Smooth muscle cell (in vitro differentiated cells): ENCODE measurements around the gene ITK. TPM values are rescaled to one million over a fixed set of nuclear protein-coding genes. Genes with fewer than 3 reads are reported as not detected.

Source experiments
- DNase-seq: peaks from one replicate; lab custom pipeline; 2025; ENCODE audit not compliant: unreplicated experiment; lab: John Stamatoyannopoulos, UW
- H2AFZ ChIP-seq: fragments of 200-600 bp; sonication (generic); 2 replicates; pipeline ENCODE4 v1.6.0; 2016; ENCODE audit warnings: antibody characterized with exemption, low read depth, mild to moderate bottlenecking
- H3F3A ChIP-seq: fragments of 200-600 bp; sonication (generic); 2 replicates; pipeline ENCODE4 v1.6.0; 2017; ENCODE audit warnings: antibody characterized with exemption, low read depth
- H3K27ac ChIP-seq: fragments of 200-600 bp; sonication (generic); 2 replicates; pipeline ENCODE4 v1.5.1; 2016; ENCODE audit warnings: low read depth, mild to moderate bottlenecking
- H3K27me3 ChIP-seq: fragments of 200-600 bp; sonication (generic); 2 replicates; pipeline ENCODE4 v1.6.1; 2016; ENCODE audit warnings: low read depth, mild to moderate bottlenecking
- H3K36me3 ChIP-seq: fragments of 200-600 bp; sonication (generic); 2 replicates; pipeline ENCODE4 v1.5.1; 2016; ENCODE audit warnings: low read depth
- H3K4me1 ChIP-seq: fragments of 200-600 bp; sonication (generic); 2 replicates; pipeline ENCODE4 v1.5.1; 2016; ENCODE audit warnings: low read depth
- H3K4me2 ChIP-seq: fragments of 200-600 bp; sonication (generic); 2 replicates; pipeline ENCODE4 v1.6.0; 2016; ENCODE audit warnings: mild to moderate bottlenecking
- H3K4me3 ChIP-seq: fragments of 200-600 bp; sonication (generic); 2 replicates; pipeline ENCODE4 v1.5.1; 2016; ENCODE audit warnings: mild to moderate bottlenecking
- H3K79me2 ChIP-seq: fragments of 200-600 bp; sonication (generic); 2 replicates; pipeline ENCODE4 v1.6.0; 2016; ENCODE audit warnings: low read depth, mild to moderate bottlenecking
- H3K9ac ChIP-seq: fragments of 200-600 bp; sonication (generic); 2 replicates; pipeline ENCODE4 v1.6.0; 2016; ENCODE audit warnings: low read depth
- H3K9me3 ChIP-seq: fragments of 200-600 bp; sonication (generic); replicated peaks from 2 replicates; pipeline ENCODE4 v1.5.1; 2016; ENCODE audit warnings: low read depth
- H4K20me1 ChIP-seq: fragments of 200-600 bp; sonication (generic); 2 replicates; pipeline ENCODE4 v1.6.0; 2016; ENCODE audit warnings: low read depth
- WGBS: methylation state at CpG from one replicate; pipeline ENCODE4 v1.1.7; 2016; ENCODE audit warnings: low lambda C conversion rate; 5-methylcytosine and 5-hydroxymethylcytosine counted together
- polyA plus RNA-seq: library from polyadenylated mRNA; unstranded; fragments of >200 nt; fragmentation: Nextera tagmentation; extraction: Ambion mirVana; gene quantifications from 2 replicates; pipeline ENCODE4 v1.2.1, GENCODE V29; 2016
- total RNA-seq: library from RNA; depleted of rRNA; stranded (reverse); fragments of >200 nt; gene quantifications from 2 replicates; pipeline ENCODE4 v1.2.3, GENCODE V29; 2014
- TF ChIP-seq, protein P1 (sequence below): fragments of 200-600 bp; sonication (generic); IDR thresholded peaks from 2 replicates; pipeline ENCODE4 v1.5.1; 2017; ENCODE audit warnings: borderline replicate concordance, mild to moderate bottlenecking, antibody characterized with exemption; ENCODE audit not compliant: insufficient read depth, poor library complexity, severe bottlenecking

ITK gene
- total and polyA plus RNA-seq, 2 experiments from 2014 or later: 0.97 to 1.8 TPM

DNA sequence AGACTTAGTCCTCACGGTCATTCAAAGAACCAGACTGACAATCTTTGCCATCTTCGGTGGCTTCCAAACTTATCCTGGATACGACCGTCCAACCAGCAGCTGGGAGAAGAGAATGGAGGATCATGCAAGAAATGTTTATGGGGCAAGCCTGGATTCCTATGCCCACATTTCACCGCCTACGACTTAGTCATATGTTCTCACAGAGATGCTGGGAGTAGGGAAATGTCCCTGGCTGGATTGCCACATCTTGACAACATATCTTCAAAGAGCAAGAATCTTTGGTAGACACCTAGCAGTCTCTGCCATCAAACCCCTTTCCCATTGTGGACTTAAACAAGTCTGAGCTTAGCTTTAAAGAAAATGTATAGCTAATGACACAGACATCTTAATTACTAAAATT is 42.9 kb upstream of the ITK start:
- no peaks in the 10 kb centered on the region for H3K27me3 ChIP-seq
- 79% methylated on average over 6 of the region's 6 CpGs for WGBS
- H2AFZ ChIP-seq: no peak overlapping the region
- H3K9ac ChIP-seq: no peak overlapping the region
- no peak overlapping the region for H3K27ac ChIP-seq
- TF ChIP-seq, protein P1, sequence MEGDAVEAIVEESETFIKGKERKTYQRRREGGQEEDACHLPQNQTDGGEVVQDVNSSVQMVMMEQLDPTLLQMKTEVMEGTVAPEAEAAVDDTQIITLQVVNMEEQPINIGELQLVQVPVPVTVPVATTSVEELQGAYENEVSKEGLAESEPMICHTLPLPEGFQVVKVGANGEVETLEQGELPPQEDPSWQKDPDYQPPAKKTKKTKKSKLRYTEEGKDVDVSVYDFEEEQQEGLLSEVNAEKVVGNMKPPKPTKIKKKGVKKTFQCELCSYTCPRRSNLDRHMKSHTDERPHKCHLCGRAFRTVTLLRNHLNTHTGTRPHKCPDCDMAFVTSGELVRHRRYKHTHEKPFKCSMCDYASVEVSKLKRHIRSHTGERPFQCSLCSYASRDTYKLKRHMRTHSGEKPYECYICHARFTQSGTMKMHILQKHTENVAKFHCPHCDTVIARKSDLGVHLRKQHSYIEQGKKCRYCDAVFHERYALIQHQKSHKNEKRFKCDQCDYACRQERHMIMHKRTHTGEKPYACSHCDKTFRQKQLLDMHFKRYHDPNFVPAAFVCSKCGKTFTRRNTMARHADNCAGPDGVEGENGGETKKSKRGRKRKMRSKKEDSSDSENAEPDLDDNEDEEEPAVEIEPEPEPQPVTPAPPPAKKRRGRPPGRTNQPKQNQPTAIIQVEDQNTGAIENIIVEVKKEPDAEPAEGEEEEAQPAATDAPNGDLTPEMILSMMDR: no peak
- H3K4me2 ChIP-seq: no peak overlapping the region
- H3K79me2 ChIP-seq: peaks cover 14% of the 10 kb centered on the region
- DNase-seq: no peak
- peaks cover 13% of the 10 kb centered on the region for H4K20me1 ChIP-seq
- no peak overlapping the region for H3K4me3 ChIP-seq
- no peaks in the 10 kb centered on the region for H3K9me3 ChIP-seq
- no peaks in the 10 kb centered on the region for H3F3A ChIP-seq
- H3K36me3 ChIP-seq: no peaks in the 10 kb centered on the region
- peaks cover 6% of the 10 kb centered on the region for H3K4me1 ChIP-seq

DNA sequence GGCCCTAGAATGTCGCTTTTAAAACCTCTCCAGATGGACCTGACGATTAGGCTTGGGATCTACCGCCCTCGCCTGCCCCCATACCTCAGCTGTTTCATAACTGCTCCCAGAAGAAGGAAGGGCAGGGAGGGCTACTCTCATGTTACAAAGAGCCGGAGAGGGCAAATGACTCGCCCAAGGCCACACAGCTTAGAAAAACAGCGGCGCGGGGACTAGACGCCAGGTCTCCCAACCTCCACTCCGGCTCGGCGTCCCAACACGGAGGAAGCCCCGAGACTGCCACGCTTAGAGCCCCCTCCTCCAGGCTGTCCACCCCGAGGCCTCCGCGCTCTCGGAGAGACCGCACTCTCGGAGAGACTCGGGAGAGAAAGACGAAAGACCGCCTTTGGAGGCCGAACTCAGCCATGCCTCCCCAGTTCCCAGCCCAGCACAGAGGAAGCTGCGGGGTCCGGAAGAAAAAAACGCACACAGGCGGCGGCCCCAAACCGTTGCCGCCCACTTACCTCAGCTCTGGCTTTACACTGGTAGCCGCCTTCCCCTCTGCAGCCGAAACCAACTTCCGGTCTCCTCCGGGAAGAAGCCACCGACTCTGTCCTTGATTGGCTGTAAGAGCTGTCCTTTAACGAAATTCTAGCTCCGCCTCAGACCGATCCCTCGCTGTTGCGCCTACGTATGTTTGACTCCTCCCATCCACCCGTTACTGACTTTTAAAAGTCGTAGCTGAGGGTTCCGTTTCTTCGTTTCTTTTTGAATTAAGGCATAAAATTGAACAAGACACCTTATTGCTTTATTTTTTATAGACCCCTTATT is 38.1 kb upstream of the ITK start, which contains the start of gene MED7:
MED7 (minus strand) TSS at position 549 of the 810 bp plus-strand sequence. CDS start 3,434 bp downstream, outside the sequence.
- H3K4me2 ChIP-seq: peak within 1 kb of the TSS; percentile 96
- peaks cover 6% of the 10 kb centered on the region for H3K4me1 ChIP-seq
- peak; percentile 36 for DNase-seq
- peak within 1 kb of the TSS; percentile 93 for H3K9ac ChIP-seq
- H3K27ac ChIP-seq: peak within 1 kb of the TSS; percentile 77
- H3K9me3 ChIP-seq: no peaks in the 10 kb centered on the region
- H3K79me2 ChIP-seq: peaks cover 14% of the 10 kb centered on the region
- TF ChIP-seq, protein P1: no peak
- peak within 1 kb of the TSS; percentile 85 for H2AFZ ChIP-seq
- H3K36me3 ChIP-seq: no peaks in the 10 kb centered on the region
- under 1% methylated on average over 46 of the region's 48 CpGs for WGBS
- no peaks in the 10 kb centered on the region for H4K20me1 ChIP-seq
- H3K4me3 ChIP-seq: peak within 1 kb of the TSS; percentile 95
- no peaks in the 10 kb centered on the region for H3F3A ChIP-seq
- H3K27me3 ChIP-seq: no peaks in the 10 kb centered on the region

DNA sequence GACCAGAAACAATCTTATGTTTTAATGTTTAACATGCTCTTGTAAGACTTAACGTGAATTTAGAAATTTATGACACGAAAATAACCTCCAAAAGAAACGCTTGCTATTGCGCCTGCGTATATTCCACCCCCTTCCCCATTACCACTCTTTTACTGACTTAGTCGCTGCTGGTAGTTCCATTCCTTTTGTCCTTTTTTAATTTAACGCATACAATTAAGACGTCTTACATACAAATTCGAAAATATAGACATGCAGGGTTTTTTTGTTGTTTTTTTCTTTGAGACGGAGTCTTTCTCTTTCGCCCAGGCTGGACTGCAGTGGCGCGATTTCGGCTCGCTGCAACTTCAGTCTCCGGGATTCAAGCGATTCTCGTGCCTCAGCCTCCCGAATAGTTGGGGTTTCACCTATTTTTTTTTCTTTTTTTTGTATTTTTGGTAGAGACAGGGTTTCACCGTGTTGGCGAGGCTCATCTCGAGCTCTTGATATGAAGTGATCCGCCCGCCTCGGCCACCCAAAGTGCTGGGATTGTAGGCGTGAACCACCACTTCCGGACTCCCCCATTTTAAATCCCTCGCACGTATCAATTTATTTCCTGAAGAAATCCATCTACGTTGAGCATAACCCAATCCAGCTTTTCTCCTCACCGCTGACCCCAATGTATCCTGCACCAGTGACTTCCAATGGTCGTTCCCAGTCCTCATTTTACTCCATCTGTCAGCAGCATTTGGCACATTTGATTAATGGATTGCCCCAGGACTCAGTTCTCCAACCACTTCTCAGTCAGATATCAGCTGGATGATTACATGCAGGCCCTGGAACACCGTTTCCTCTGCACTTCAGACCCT is 37.3 kb upstream of the ITK start:
- no peaks in the 10 kb centered on the region for H3K9me3 ChIP-seq
- H2AFZ ChIP-seq: peak overlapping the region; percentile 85
- no peak for DNase-seq
- H3F3A ChIP-seq: no peaks in the 10 kb centered on the region
- WGBS: 52% methylated on average over 33 of the region's 33 CpGs
- H3K36me3 ChIP-seq: no peaks in the 10 kb centered on the region
- H3K27ac ChIP-seq: peak overlapping the region; percentile 59
- H3K4me3 ChIP-seq: peak overlapping the region; percentile 95
- no peaks in the 10 kb centered on the region for H3K27me3 ChIP-seq
- peaks cover 6% of the 10 kb centered on the region for H3K4me1 ChIP-seq
- peaks cover 14% of the 10 kb centered on the region for H3K79me2 ChIP-seq
- peak overlapping the region; percentile 93 for H3K9ac ChIP-seq
- H4K20me1 ChIP-seq: no peaks in the 10 kb centered on the region
- H3K4me2 ChIP-seq: peak overlapping the region; percentile 96
- TF ChIP-seq, protein P1: no peak
